Upper lobe of left lung (tissue), 4 donors: Measurements from ENCODE around the gene PDZD2.

Source experiments
- EP300 ChIP-seq, 4 donors: sonication (generic); formaldehyde crosslinking; IDR thresholded peaks; one replicate each; pipeline ENCODE4 v1.5.1; 2017; ENCODE audit warnings: antibody characterized with exemption in 4 of 4, control low read depth in 2 of 4
- POLR2A ChIP-seq, 4 donors: fragments of 450-650 bp; IDR thresholded peaks; one replicate each; pipeline ENCODE4 v1.5.1; 2016 to 2017; ENCODE audit warnings: antibody characterized with exemption in 4 of 4, mild to moderate bottlenecking in 2 of 4
- POLR2AphosphoS5 ChIP-seq, 2 donors: sonication (generic); formaldehyde crosslinking; IDR thresholded peaks; one replicate each; pipeline ENCODE4 v1.5.1; 2017; ENCODE audit warnings: antibody characterized with exemption in 2 of 2
- TF ChIP-seq, protein P1 (sequence below), 6 experiments: fragments of 450-650 bp in 4 of 6; fragments of 200-600 bp in 2 of 6; sonication (generic) in 2 of 6; IDR thresholded peaks; one replicate each; pipeline ENCODE4 v1.5.1; 2016 to 2019; ENCODE audit warnings: antibody characterized with exemption in 6 of 6

DNA sequence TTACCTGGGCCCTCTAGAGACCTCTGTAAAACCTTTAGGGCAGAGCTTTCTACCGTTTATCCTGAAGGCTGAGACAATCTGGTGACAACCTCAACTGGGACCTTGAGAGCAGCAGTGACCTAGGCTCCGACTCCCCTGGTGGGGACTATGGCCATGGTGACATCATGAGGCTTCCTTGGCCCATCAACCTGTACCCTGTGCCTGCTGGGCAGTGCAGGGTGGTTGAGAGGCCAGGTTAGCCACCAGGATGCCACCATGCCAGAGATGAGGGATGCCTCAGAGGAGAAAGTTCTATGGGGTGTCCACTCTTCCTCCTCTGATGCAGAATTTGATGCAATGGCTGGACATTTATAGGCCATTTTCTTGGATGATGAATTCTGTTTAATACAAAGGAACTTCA is 194.8 kb downstream of the PDZD2 start:
- TF ChIP-seq, protein P1, sequence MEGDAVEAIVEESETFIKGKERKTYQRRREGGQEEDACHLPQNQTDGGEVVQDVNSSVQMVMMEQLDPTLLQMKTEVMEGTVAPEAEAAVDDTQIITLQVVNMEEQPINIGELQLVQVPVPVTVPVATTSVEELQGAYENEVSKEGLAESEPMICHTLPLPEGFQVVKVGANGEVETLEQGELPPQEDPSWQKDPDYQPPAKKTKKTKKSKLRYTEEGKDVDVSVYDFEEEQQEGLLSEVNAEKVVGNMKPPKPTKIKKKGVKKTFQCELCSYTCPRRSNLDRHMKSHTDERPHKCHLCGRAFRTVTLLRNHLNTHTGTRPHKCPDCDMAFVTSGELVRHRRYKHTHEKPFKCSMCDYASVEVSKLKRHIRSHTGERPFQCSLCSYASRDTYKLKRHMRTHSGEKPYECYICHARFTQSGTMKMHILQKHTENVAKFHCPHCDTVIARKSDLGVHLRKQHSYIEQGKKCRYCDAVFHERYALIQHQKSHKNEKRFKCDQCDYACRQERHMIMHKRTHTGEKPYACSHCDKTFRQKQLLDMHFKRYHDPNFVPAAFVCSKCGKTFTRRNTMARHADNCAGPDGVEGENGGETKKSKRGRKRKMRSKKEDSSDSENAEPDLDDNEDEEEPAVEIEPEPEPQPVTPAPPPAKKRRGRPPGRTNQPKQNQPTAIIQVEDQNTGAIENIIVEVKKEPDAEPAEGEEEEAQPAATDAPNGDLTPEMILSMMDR (IDR thresholded peaks at IDR 0.05): no peak
- no peak for TF ChIP-seq POLR2AphosphoS5 (IDR thresholded peaks at IDR 0.05)
- TF ChIP-seq POLR2A (IDR thresholded peaks at IDR 0.05): no peak
- no peak for TF ChIP-seq EP300 (IDR thresholded peaks at IDR 0.05)
